BJ (cell line): ENCODE results near the gene TPRA1. TPM values are rescaled to one million over a fixed set of nuclear protein-coding genes. Genes with fewer than 3 reads are reported as not detected.

Experiments used
- CTCF ChIA-PET: fragments of 350-600 bp; formaldehyde crosslinking; extraction: SDS; loops from one replicate; lab custom pipeline; 2021; ENCODE audit warnings: antibody characterized with exemption, inconsistent platforms; lab: Yijun Ruan, JAX
- POLR2A ChIA-PET: fragments of 300-600 bp; sonication (Branson Sonifier 250); formaldehyde crosslinking; extraction: SDS; loops from one replicate; lab custom pipeline; 2021; ENCODE audit warnings: antibody characterized with exemption; lab: Charles Lee
- DNase-seq: peaks from one replicate; pipeline ENCODE4 v3.0.0-alpha.2; 2011; ENCODE audit warnings: low read depth
- H3K27me3 ChIP-seq: 2 replicates; pipeline ENCODE4 v1.6.0; 2011; ENCODE audit warnings: low read length; ENCODE audit not compliant: control insufficient read depth, insufficient read depth
- H3K36me3 ChIP-seq: 2 replicates; pipeline ENCODE4 v1.5.1; 2011; ENCODE audit warnings: low read length; ENCODE audit not compliant: control insufficient read depth, insufficient read depth
- H3K4me3 ChIP-seq: 2 replicates; pipeline ENCODE4 v1.5.1; 2011; ENCODE audit warnings: low read depth, mild to moderate bottlenecking, control low read depth, low read length
- polyA plus RNA-seq: library from polyadenylated mRNA; depleted of rRNA; stranded (reverse); fragments of >200 nt; gene quantifications from 2 replicates; pipeline ENCODE4 v1.2.3, GENCODE V29; 2011
- TF ChIP-seq, protein P1 (sequence below): IDR thresholded peaks from 2 replicates; pipeline ENCODE4 v1.5.1; 2011; ENCODE audit warnings: low read depth, mild to moderate bottlenecking, control low read depth, inconsistent platforms, low read length, moderate library complexity; ENCODE audit not compliant: insufficient read depth

The TPRA1 gene
- polyA plus RNA-seq, 1 experiment: 72.2 TPM

- peaks cover 6% of the 10 kb centered on the region for H3K36me3 ChIP-seq
- H3K27me3 ChIP-seq: peaks cover 5% of the 10 kb centered on the region
- TF ChIP-seq, protein P1, sequence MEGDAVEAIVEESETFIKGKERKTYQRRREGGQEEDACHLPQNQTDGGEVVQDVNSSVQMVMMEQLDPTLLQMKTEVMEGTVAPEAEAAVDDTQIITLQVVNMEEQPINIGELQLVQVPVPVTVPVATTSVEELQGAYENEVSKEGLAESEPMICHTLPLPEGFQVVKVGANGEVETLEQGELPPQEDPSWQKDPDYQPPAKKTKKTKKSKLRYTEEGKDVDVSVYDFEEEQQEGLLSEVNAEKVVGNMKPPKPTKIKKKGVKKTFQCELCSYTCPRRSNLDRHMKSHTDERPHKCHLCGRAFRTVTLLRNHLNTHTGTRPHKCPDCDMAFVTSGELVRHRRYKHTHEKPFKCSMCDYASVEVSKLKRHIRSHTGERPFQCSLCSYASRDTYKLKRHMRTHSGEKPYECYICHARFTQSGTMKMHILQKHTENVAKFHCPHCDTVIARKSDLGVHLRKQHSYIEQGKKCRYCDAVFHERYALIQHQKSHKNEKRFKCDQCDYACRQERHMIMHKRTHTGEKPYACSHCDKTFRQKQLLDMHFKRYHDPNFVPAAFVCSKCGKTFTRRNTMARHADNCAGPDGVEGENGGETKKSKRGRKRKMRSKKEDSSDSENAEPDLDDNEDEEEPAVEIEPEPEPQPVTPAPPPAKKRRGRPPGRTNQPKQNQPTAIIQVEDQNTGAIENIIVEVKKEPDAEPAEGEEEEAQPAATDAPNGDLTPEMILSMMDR: no peak
- ChIA-PET CTCF (interaction anchor here (1.0 kb wide), 1 partner anchor 48 kb away, joined by 3 read pairs; no protein-coding TSS in a partner anchor), POLR2A (no interaction called here)
- no peak for DNase-seq
- no peak overlapping the region for H3K4me3 ChIP-seq
Observed at GRCh38 chr3:127622772-127623576, 32.4 kb upstream of the TPRA1 start.

GRCh38 chr3:127622031-127622430 lies 31.5 kb upstream of the TPRA1 start:
- CTCF ChIA-PET: interaction anchor here (0.7 kb wide), 1 partner anchor 11 kb away, joined by 3 read pairs; no protein-coding TSS in a partner anchor
- H3K36me3 ChIP-seq: peaks cover 6% of the 10 kb centered on the region
- TF ChIP-seq, protein P1: no peak

GRCh38 chr3:127620637-127621375 lies 30.3 kb upstream of the TPRA1 start:
- CTCF ChIA-PET: interaction anchor here (1.0 to 1.6 kb wide), 2 partner anchors 11 to 46 kb away, joined by 3 read pairs; no protein-coding TSS in a partner anchor
- POLR2A ChIA-PET: no interaction called here

More at GRCh38 chr3:127622031-127622430, 31.5 kb upstream of the TPRA1 start:
- no peak for DNase-seq
- H3K27me3 ChIP-seq: peaks cover 2% of the 10 kb centered on the region
- POLR2A ChIA-PET: no interaction called here
- H3K4me3 ChIP-seq: no peak overlapping the region

GRCh38 chr3:127618891-127619290 lies 28.4 kb upstream of the TPRA1 start:
- ChIA-PET POLR2A (no interaction called here), CTCF (no interaction called here)
- H3K36me3 ChIP-seq: peaks cover 6% of the 10 kb centered on the region
- DNase-seq: no peak
- no peaks in the 10 kb centered on the region for H3K27me3 ChIP-seq
- no peak overlapping the region for H3K4me3 ChIP-seq
- TF ChIP-seq, protein P1: no peak

More at GRCh38 chr3:127620637-127621375, 30.3 kb upstream of the TPRA1 start:
- H3K27me3 ChIP-seq: no peaks in the 10 kb centered on the region
- no peak overlapping the region for H3K4me3 ChIP-seq
- peaks cover 6% of the 10 kb centered on the region for H3K36me3 ChIP-seq
- no peak for DNase-seq
- TF ChIP-seq, protein P1: no peak
